ENCODE measurements around the gene MEOX1. TPM values are rescaled to one million over a fixed set of nuclear protein-coding genes. Genes with fewer than 3 reads are reported as not detected.

Gene MEOX1
- total and polyA plus RNA-seq, 2 of the 13 experiments (the other 11 are each of a cell fraction or from before 2014, with no cell fraction given): not detected

GRCh38 chr17:43669971-43670644, 8.4 kb upstream of the MEOX1 start (continued):
- TF ChIP-seq HMGXB4 (CRISPR knock-in tag; IDR thresholded peaks at IDR 0.05; ENCODE audit: borderline replicate concordance in 1 of 2, low read depth in 1 of 2) (0 out of 4 replicates have a peak, but pooled peaks have one; percentile 22 to 45), ZZZ3 (CRISPR knock-in tag; IDR thresholded peaks at IDR 0.05; ENCODE audit: borderline replicate concordance) (no peak), ZNF577 (CRISPR knock-in tag; IDR thresholded peaks at IDR 0.05; ENCODE audit: borderline replicate concordance, low read depth) (no peak), ZBTB10 (CRISPR knock-in tag; IDR thresholded peaks at IDR 0.05; ENCODE audit: borderline replicate concordance) (0 out of 2 replicates have a peak, but pooled peaks have one; percentile 36), ZNF562 (CRISPR knock-in tag; IDR thresholded peaks at IDR 0.05; ENCODE audit: borderline replicate concordance) (no peak), ZNF704 (CRISPR knock-in tag; IDR thresholded peaks at IDR 0.05; ENCODE audit: borderline replicate concordance) (0 out of 2 replicates have a peak, but pooled peaks have one; percentile 33), MIER3 (CRISPR knock-in tag; IDR thresholded peaks at IDR 0.05; ENCODE audit: borderline replicate concordance) (no peak), ZNF747 (CRISPR knock-in tag; IDR thresholded peaks at IDR 0.05; ENCODE audit: borderline replicate concordance) (no peak), ZNF331 (CRISPR knock-in tag; IDR thresholded peaks at IDR 0.05) (0 out of 2 replicates have a peak, but pooled peaks have one; percentile 46), HDAC2 (CRISPR knock-in tag; IDR thresholded peaks at IDR 0.05) (no peak), ZNF7 (CRISPR knock-in tag; IDR thresholded peaks at IDR 0.05) (no peak), ZNF883 (CRISPR knock-in tag; IDR thresholded peaks at IDR 0.05; ENCODE audit: not compliant biosample characterization) (no peak), NCOA5 (CRISPR knock-in tag; IDR thresholded peaks at IDR 0.05) (no peak), HES4 (CRISPR knock-in tag; IDR thresholded peaks at IDR 0.05; ENCODE audit: borderline replicate concordance) (no peak), RAD51 (IDR thresholded peaks at IDR 0.05; ENCODE audit: borderline replicate concordance) (no peak), BCLAF1 (IDR thresholded peaks at IDR 0.05) (no peak), ZNF790 (CRISPR knock-in tag; IDR thresholded peaks at IDR 0.05; ENCODE audit: borderline replicate concordance) (no peak), SMARCE1 (IDR thresholded peaks at IDR 0.05; ENCODE audit: borderline replicate concordance) (no peak), SUZ12 (IDR thresholded peaks at IDR 0.05; ENCODE audit: low read depth, low read length) (no peak)
